B cell (primary cell): ENCODE measurements around the gene SAG. TPM values are rescaled to one million over a fixed set of nuclear protein-coding genes. Genes with fewer than 3 reads are reported as not detected.

Source experiments
- ATAC-seq: fragments of 200-7000 bp; cut with Tn5 transposase; one replicate; pipeline ENCODE4 v1.10.0; 2021; ENCODE audit warnings: low read depth, mild to moderate bottlenecking, moderate number of reproducible peaks, moderate library complexity
- CTCF ChIA-PET: fragments of 350-600 bp; sonication (Branson Sonifier 250); formaldehyde crosslinking; loops from one replicate; lab custom pipeline; 2021; ENCODE audit warnings: antibody characterized with exemption, inconsistent platforms; lab: Charles Lee
- POLR2A ChIA-PET: fragments of 350-600 bp; sonication (Branson Sonifier 250); formaldehyde crosslinking; loops from one replicate; lab custom pipeline; 2021; ENCODE audit warnings: antibody characterized with exemption; lab: Charles Lee
- DNase-seq: peaks from one replicate; pipeline ENCODE4 v3.0.0; 2013
- H2AFZ ChIP-seq: 2 replicates; pipeline ENCODE4 v1.6.1; 2012; ENCODE audit warnings: mild to moderate bottlenecking, low read depth, low read length; ENCODE audit not compliant: insufficient read depth, poor library complexity, severe bottlenecking
- H3K27ac ChIP-seq, 2 donors: 1 replicate in 1 of 2; 2 replicates in 1 of 2; pipeline ENCODE4 v1.5.1; 2012 to 2013; ENCODE audit warnings: low read length in 2 of 2, mild to moderate bottlenecking in 2 of 2, moderate library complexity in 1 of 2
- H3K27me3 ChIP-seq, 4 experiments: fragments of 200-600 bp in 1 of 4; sonication (generic) in 1 of 4; replicated peaks in 1 of 4; 1 replicate in 2 of 4; 2 replicates in 2 of 4; pipeline versions ENCODE4 v1.6.1 to v1.7.0; 2013 to 2016; ENCODE audit warnings: low read length in 3 of 4, mild to moderate bottlenecking in 2 of 4, mixed read lengths in 1 of 4, moderate library complexity in 1 of 4; ENCODE audit not compliant: insufficient read depth in 4 of 4, control insufficient read depth in 3 of 4; ENCODE audit errors: control extremely low read depth in 1 of 4
- H3K36me3 ChIP-seq, 2 experiments: replicated peaks in 1 of 2; 1 replicate in 1 of 2; 2 replicates in 1 of 2; pipeline versions ENCODE4 v1.6.1 to v1.7.1; 2013; ENCODE audit warnings: low read length in 1 of 2; ENCODE audit not compliant: insufficient read depth in 2 of 2, control insufficient read depth in 1 of 2; ENCODE audit errors: control extremely low read depth in 1 of 2, extremely low read depth in 1 of 2
- H3K4me1 ChIP-seq, 2 donors: fragments of 200-600 bp in 1 of 2; sonication (generic) in 1 of 2; 1 replicate in 1 of 2; 2 replicates in 1 of 2; pipeline versions ENCODE4 v1.5.1 to v1.6.1; 2013 to 2017; ENCODE audit warnings: low read length in 2 of 2; ENCODE audit not compliant: control insufficient read depth in 2 of 2, insufficient read depth in 2 of 2
- H3K4me2 ChIP-seq: replicated peaks from 2 replicates; pipeline ENCODE3; 2012; ENCODE audit warnings: mild to moderate bottlenecking, low read depth, low read length; ENCODE audit not compliant: poor library complexity, severe bottlenecking
- H3K4me3 ChIP-seq, 5 experiments: fragments of 200-600 bp in 1 of 5; sonication (generic) in 1 of 5; 1 replicate in 3 of 5; 2 replicates in 2 of 5; pipeline versions ENCODE4 v1.5.1 to v1.7.0; 2011 to 2016; ENCODE audit warnings: low read length in 4 of 5, mild to moderate bottlenecking in 4 of 5, low read depth in 2 of 5, control low read depth in 1 of 5, moderate library complexity in 1 of 5; ENCODE audit not compliant: insufficient read depth in 1 of 5; ENCODE audit errors: control extremely low read depth in 1 of 5, extremely low read depth in 1 of 5
- H3K79me2 ChIP-seq: fragments of 200-600 bp; sonication (generic); one replicate; pipeline ENCODE4 v1.6.0; 2016; ENCODE audit warnings: low read length; ENCODE audit not compliant: control insufficient read depth, insufficient read depth
- H3K9ac ChIP-seq: fragments of 200-600 bp; sonication (generic); 2 replicates; pipeline ENCODE4 v1.6.1; 2017; ENCODE audit warnings: mild to moderate bottlenecking, low read length, moderate library complexity
- H3K9me3 ChIP-seq, 3 donors: one replicate each; pipeline versions ENCODE4 v1.6.1 to v1.7.1; 2013; ENCODE audit warnings: low read length in 2 of 3; ENCODE audit not compliant: control insufficient read depth in 2 of 3, insufficient read depth in 1 of 3; ENCODE audit errors: control extremely low read depth in 1 of 3
- H4K20me1 ChIP-seq: 2 replicates; pipeline ENCODE4 v1.6.0; 2012; ENCODE audit warnings: mild to moderate bottlenecking, low read length; ENCODE audit not compliant: insufficient read depth, control insufficient read depth, poor library complexity, severe bottlenecking
- H3K27ac Mint-ChIP-seq: one replicate; pipeline ENCODE4 v1.8.0; 2021; ENCODE audit warnings: mixed read lengths
- H3K27me3 Mint-ChIP-seq: one replicate; pipeline ENCODE4 v1.8.0; 2021; ENCODE audit warnings: mixed read lengths
- H3K4me1 Mint-ChIP-seq: one replicate; pipeline ENCODE4 v1.8.0; 2021; ENCODE audit warnings: mixed read lengths
- H3K4me3 Mint-ChIP-seq: one replicate; pipeline ENCODE4 v1.8.0; 2021; ENCODE audit warnings: mixed read lengths
- H3K9me3 Mint-ChIP-seq: one replicate; pipeline ENCODE4 v1.8.0; 2022; ENCODE audit warnings: mixed read lengths; ENCODE audit not compliant: insufficient read depth
- EZH2 ChIP-seq: IDR thresholded peaks from 2 replicates; pipeline ENCODE4 v1.6.1; 2012; ENCODE audit warnings: borderline replicate concordance, low read depth, mild to moderate bottlenecking, moderate library complexity, low read length; ENCODE audit not compliant: insufficient read depth, poor library complexity, severe bottlenecking
- WGBS: methylation state at CpG from one replicate; pipeline ENCODE4 v1.1.5; 2013; ENCODE audit warnings: missing lambda C conversion rate; ENCODE audit not compliant: insufficient coverage; 5-methylcytosine and 5-hydroxymethylcytosine counted together
- intact Hi-C: fragments of 100-400 bp; cut with micrococcal nuclease; formaldehyde crosslinking; loops from one replicate; pipeline ENCODE4 v1.10.0; 2022
- polyA plus RNA-seq: library from polyadenylated mRNA; depleted of rRNA; stranded (reverse); fragments of >200 nt; gene quantifications from 2 replicates; pipeline ENCODE4 v1.2.3, GENCODE V29; 2012
- total RNA-seq, 2 donors: library from RNA; stranded (reverse); fragments of 120-200 nt in 1 of 2; gene quantifications; 1 replicate in 1 of 2; 2 replicates in 1 of 2; pipeline versions ENCODE4 v1.2.3 to v1.2.4, GENCODE V29; 2013 to 2022
- TF ChIP-seq, protein P1 (sequence below): fragments of 200-600 bp; IDR thresholded peaks from one replicate; pipeline ENCODE4 v1.8.0; 2022; ENCODE audit warnings: antibody characterized with exemption, mild to moderate bottlenecking

The SAG gene
- total and polyA plus RNA-seq, 2 donors (not counting 1 experiment from before 2014, with no cell fraction given) = 0.03 to 0.17 TPM

DNA sequence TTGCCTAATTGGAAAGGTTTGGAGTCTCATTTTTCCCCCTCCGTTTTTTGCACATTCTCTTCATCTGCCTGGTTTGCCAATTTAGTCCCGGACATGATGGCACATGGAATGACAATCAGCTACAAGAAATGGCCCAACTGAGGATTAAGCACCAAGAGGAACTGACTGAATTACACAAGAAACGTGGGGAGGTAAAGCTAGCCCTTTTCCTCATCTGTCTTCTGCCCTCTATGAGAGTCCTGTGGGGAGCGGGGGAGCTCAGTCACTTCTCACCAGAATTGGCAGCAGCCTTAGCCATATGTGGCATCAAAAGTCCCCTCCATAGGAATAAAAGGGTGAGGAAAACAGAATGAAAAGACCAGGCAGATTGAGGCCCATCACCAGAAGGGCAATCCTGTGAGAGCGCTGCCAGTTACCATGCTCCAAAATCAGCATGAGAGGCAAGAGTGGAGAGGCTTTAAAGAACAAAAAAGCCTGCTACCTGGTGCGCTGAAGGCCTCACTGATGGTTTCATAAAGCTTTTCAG lies 44.5 kb upstream of the SAG start:
- DNase-seq (no peak), ATAC-seq (no peak)
- no peak overlapping the region for H2AFZ ChIP-seq
- intact Hi-C loops = no loop called here
- H3K9ac ChIP-seq = no peak overlapping the region
- H3K4me3 ChIP-seq = no peak overlapping the region
- Mint-ChIP-seq H3K27me3 (no peaks in the 10 kb centered on the region), H3K27ac (no peak overlapping the region), H3K4me3 (no peak overlapping the region), H3K4me1 (peaks cover 43% of the 10 kb centered on the region), H3K9me3 (no peaks in the 10 kb centered on the region)
- H3K27ac ChIP-seq = no peak overlapping the region
- peaks cover 35% of the 10 kb centered on the region for H4K20me1 ChIP-seq
- peaks cover 26 to 86% of the 10 kb centered on the region in 2 experiments for H3K36me3 ChIP-seq
- H3K9me3 ChIP-seq = no peaks in the 10 kb centered on the region
- H3K79me2 ChIP-seq = peaks cover 71% of the 10 kb centered on the region
- H3K4me2 ChIP-seq = no peak overlapping the region
- ChIA-PET POLR2A (no interaction called here), CTCF (interaction anchor here (0.6 to 1.8 kb wide), 5 partner anchors 9 to 213 kb away, joined by 3 to 8 read pairs (median 3); partner anchors contain the start of gene ATG16L1)
- H3K27me3 ChIP-seq = no peaks in the 10 kb centered on the region
- H3K4me1 ChIP-seq = peaks cover 9 to 19% of the 10 kb centered on the region in 2 donors
- TF ChIP-seq, protein P1, sequence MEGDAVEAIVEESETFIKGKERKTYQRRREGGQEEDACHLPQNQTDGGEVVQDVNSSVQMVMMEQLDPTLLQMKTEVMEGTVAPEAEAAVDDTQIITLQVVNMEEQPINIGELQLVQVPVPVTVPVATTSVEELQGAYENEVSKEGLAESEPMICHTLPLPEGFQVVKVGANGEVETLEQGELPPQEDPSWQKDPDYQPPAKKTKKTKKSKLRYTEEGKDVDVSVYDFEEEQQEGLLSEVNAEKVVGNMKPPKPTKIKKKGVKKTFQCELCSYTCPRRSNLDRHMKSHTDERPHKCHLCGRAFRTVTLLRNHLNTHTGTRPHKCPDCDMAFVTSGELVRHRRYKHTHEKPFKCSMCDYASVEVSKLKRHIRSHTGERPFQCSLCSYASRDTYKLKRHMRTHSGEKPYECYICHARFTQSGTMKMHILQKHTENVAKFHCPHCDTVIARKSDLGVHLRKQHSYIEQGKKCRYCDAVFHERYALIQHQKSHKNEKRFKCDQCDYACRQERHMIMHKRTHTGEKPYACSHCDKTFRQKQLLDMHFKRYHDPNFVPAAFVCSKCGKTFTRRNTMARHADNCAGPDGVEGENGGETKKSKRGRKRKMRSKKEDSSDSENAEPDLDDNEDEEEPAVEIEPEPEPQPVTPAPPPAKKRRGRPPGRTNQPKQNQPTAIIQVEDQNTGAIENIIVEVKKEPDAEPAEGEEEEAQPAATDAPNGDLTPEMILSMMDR = no peak
- no peak for TF ChIP-seq EZH2
- 92% methylated on average over 4 of the region's 6 CpGs for WGBS

GRCh38 chr2:233264667-233265066 lies 42.9 kb upstream of the SAG start:
- intact Hi-C loops = loop anchor here (5.0 kb wide), 1 partner anchor 178 kb away; no protein-coding TSS in a partner anchor
- peaks cover 24 to 82% of the 10 kb centered on the region in 2 experiments for H3K36me3 ChIP-seq
- H3K4me1 Mint-ChIP-seq = peaks cover 53% of the 10 kb centered on the region
- H3K9me3 ChIP-seq = no peaks in the 10 kb centered on the region
- H3K4me2 ChIP-seq = no peak overlapping the region
- no peak for ATAC-seq
- H3K27me3 ChIP-seq = no peaks in the 10 kb centered on the region
- POLR2A ChIA-PET = no interaction called here
- CTCF ChIA-PET = interaction anchor here (0.5 to 1.8 kb wide), 3 partner anchors 13 to 86 kb away, joined by 3 to 8 read pairs (median 3); partner anchors contain the start of gene ATG16L1
- no peak overlapping the region for H3K9ac ChIP-seq
- H3K4me3 Mint-ChIP-seq = no peak overlapping the region
- H3K27ac ChIP-seq = no peak overlapping the region
- H2AFZ ChIP-seq = no peak overlapping the region
- no peak overlapping the region for H3K4me3 ChIP-seq
- peaks cover 71% of the 10 kb centered on the region for H3K79me2 ChIP-seq
- no peaks in the 10 kb centered on the region for H3K9me3 Mint-ChIP-seq
- no peaks in the 10 kb centered on the region for H3K27me3 Mint-ChIP-seq
- DNase-seq = no peak
- TF ChIP-seq, protein P1 = no peak
- TF ChIP-seq EZH2 = no peak
- H4K20me1 ChIP-seq = peaks cover 23% of the 10 kb centered on the region
- peaks cover 25 to 32% of the 10 kb centered on the region in 2 donors for H3K4me1 ChIP-seq
- H3K27ac Mint-ChIP-seq = peak overlapping the region; percentile 48
- WGBS = over 99% methylated on average over 6 of the region's 8 CpGs
